Measurements from ENCODE around the gene SIX3. TPM values are rescaled to one million over a fixed set of nuclear protein-coding genes. Genes with fewer than 3 reads are reported as not detected.
A peak's percentile ranks its signal among the peaks of the same experiment; 100 is the strongest.

The SIX3 gene
- total and polyA plus RNA-seq, 2 experiments from 2014 or later, result 0.21 to 0.28 TPM

DNA sequence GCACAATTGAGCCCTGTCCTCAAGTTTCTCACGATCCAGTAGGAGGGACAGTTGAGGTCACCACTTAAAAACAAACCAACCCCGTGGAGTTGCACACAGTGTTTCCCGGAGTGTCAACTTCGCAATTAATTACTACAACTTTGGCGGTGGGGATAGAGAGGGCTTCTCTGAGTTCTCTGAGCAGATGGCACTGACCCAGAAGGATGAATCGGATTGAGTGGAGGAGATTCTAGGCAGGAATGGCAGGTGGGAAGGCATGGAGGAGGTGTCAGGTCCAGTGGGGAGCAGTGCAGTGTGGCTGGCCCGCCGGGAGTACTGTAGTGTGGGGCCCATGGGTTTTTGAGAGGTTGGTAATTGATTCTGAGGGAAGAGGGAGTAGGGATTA is 12.0 kb downstream of the SIX3 start:
- Mint-ChIP-seq H3K27ac (no peak overlapping the region), H3K27me3 (ENCODE audit: insufficient read depth, low read depth, poor library complexity) (peaks cover 82% of the 10 kb centered on the region)
- no peak for DNase-seq (ENCODE audit: low spot score)

More for the DNA sequence above, 12.0 kb downstream of the SIX3 start:
- peak overlapping the region; percentile 55; the same call in 1 of the 2 replicates for H3K4me3 ChIP-seq
- peaks cover 6% of the 10 kb centered on the region; the same call in 2 of the 3 replicates for H3K9me3 Mint-ChIP-seq
- H4K20me1 ChIP-seq (replicated peaks; ENCODE audit: insufficient read depth), result no peaks in the 10 kb centered on the region; the same call in 1 of the 2 replicates
- no peak overlapping the region for H2AFZ ChIP-seq
- no peaks in the 10 kb centered on the region for H3K9me2 ChIP-seq (ENCODE audit: insufficient read depth)
- H3K4me1 Mint-ChIP-seq, result peaks cover 54% of the 10 kb centered on the region
- TF ChIP-seq ZNF331 (CRISPR knock-in tag; IDR thresholded peaks at IDR 0.05; ENCODE audit: low read depth) (no peak), EZH2 (IDR thresholded peaks at IDR 0.05; ENCODE audit: low read depth, unreplicated experiment) (peak; percentile 60), ZNF462 (CRISPR knock-in tag; IDR thresholded peaks at IDR 0.05) (no peak), STAT1 (IDR thresholded peaks at IDR 0.05; ENCODE audit: unreplicated experiment) (no peak), ETS1 (IDR thresholded peaks at IDR 0.05) (no peak)
- H3K36me3 Mint-ChIP-seq (ENCODE audit: low read depth), result no peaks in the 10 kb centered on the region; the same call in 1 of the 3 replicates
- no peak for ATAC-seq
- H3K4me2 ChIP-seq, result no peak overlapping the region
- no peaks in the 10 kb centered on the region for H3K79me2 ChIP-seq (replicated peaks; ENCODE audit: insufficient read depth)
- H3K27ac ChIP-seq (ENCODE audit: low read depth), result no peak overlapping the region
- peaks cover 8% of the 10 kb centered on the region; the same call in 1 of the 2 replicates for H3F3A ChIP-seq (replicated peaks; ENCODE audit: low read depth)
- H3K27me3 ChIP-seq (ENCODE audit: insufficient read depth), result peaks cover 96% of the 10 kb centered on the region
- H3K36me3 ChIP-seq (ENCODE audit: insufficient read depth), result no peaks in the 10 kb centered on the region
- peak overlapping the region; percentile 31; the same call in 2 of the 3 replicates for H3K4me3 Mint-ChIP-seq
- H3K4me1 ChIP-seq (ENCODE audit: insufficient read depth), result peaks cover 56% of the 10 kb centered on the region

All from GM23338 (cell line).